PC-3 (cell line): ENCODE measurements around the gene KCNIP4. TPM values are rescaled to one million over a fixed set of nuclear protein-coding genes. Genes with fewer than 3 reads are reported as not detected.
A peak's percentile ranks its signal among the peaks of the same experiment; 100 is the strongest.

Source experiments
- ATAC-seq: fragments of 200-7000 bp; cut with Tn5 transposase; 2 replicates; pipeline ENCODE4 v1.9.1; 2020; ENCODE audit warnings: mild to moderate bottlenecking, moderate library complexity
- BruUV-seq: library from RNA; stranded (reverse); fragments of 400-500 nt; replicated peaks from 2 replicates; lab custom pipeline; 2021; lab: Mats Ljungman, UMichigan
- CTCF ChIA-PET: fragments of 300-600 bp; sonication (Branson Sonifier 250); formaldehyde crosslinking; loops from one replicate; lab custom pipeline; 2022; ENCODE audit warnings: antibody characterized with exemption; lab: Charles Lee
- POLR2A ChIA-PET: fragments of 300-600 bp; sonication (Branson Sonifier 250); formaldehyde crosslinking; loops from one replicate; lab custom pipeline; 2022; ENCODE audit warnings: antibody characterized with exemption; ENCODE audit not compliant: unreplicated experiment; lab: Charles Lee
- DNase-seq: peaks from one replicate; pipeline ENCODE4 v3.0.0-alpha.2; 2015
- H2AFZ ChIP-seq: fragments of 300-600 bp; sonication (generic); 2 replicates; pipeline ENCODE4 v1.6.0; 2016; ENCODE audit warnings: antibody characterized with exemption, low read length
- H3F3A ChIP-seq: fragments of 300-600 bp; sonication (generic); one replicate; pipeline ENCODE4 v1.6.0; 2017; ENCODE audit warnings: antibody characterized with exemption, low read length, control low read depth, mild to moderate bottlenecking; ENCODE audit not compliant: unreplicated experiment
- H3K27ac ChIP-seq: fragments of 300-600 bp; sonication (generic); 2 replicates; pipeline ENCODE4 v1.5.1; 2016; ENCODE audit warnings: mild to moderate bottlenecking, low read length
- H3K27me3 ChIP-seq: fragments of 300-600 bp; sonication (generic); 2 replicates; pipeline ENCODE4 v1.6.1; 2016; ENCODE audit warnings: low read length, mixed read lengths
- H3K36me3 ChIP-seq: fragments of 300-600 bp; sonication (generic); 2 replicates; pipeline ENCODE4 v1.6.1; 2016; ENCODE audit warnings: low read depth, mixed run types, low read length, mixed read lengths
- H3K4me1 ChIP-seq: fragments of 300-600 bp; sonication (generic); 2 replicates; pipeline ENCODE4 v1.5.1; 2016; ENCODE audit warnings: low read length; ENCODE audit not compliant: insufficient read depth
- H3K4me2 ChIP-seq: fragments of 300-600 bp; sonication (generic); 2 replicates; pipeline ENCODE4 v1.6.0; 2016; ENCODE audit warnings: low read length
- H3K4me3 ChIP-seq: fragments of 300-600 bp; sonication (generic); 2 replicates; pipeline ENCODE4 v1.5.1; 2016; ENCODE audit warnings: mild to moderate bottlenecking, low read length, mixed read lengths
- H3K79me2 ChIP-seq: fragments of 300-600 bp; sonication (generic); 2 replicates; pipeline ENCODE4 v1.6.1; 2017; ENCODE audit warnings: low read length, mixed read lengths
- H3K9ac ChIP-seq: fragments of 300-600 bp; sonication (generic); 2 replicates; pipeline ENCODE4 v1.6.0; 2016; ENCODE audit warnings: mild to moderate bottlenecking, low read length
- H3K9me2 ChIP-seq: fragments of 300-600 bp; sonication (generic); replicated peaks from 2 replicates; pipeline ENCODE4 v1.6.1; 2016; ENCODE audit warnings: mixed run types, low read length, mixed read lengths
- H3K9me3 ChIP-seq: fragments of 300-600 bp; sonication (generic); 2 replicates; pipeline ENCODE4 v1.6.1; 2016; ENCODE audit warnings: low read length, mixed read lengths
- H4K20me1 ChIP-seq: fragments of 300-600 bp; sonication (generic); 2 replicates; pipeline ENCODE4 v1.6.1; 2016; ENCODE audit warnings: low read length, mixed read lengths
- CTCF ChIP-seq: fragments of 300-600 bp; sonication (generic); conservative IDR thresholded peaks from 2 replicates; pipeline ENCODE4 v1.5.1; 2017; ENCODE audit warnings: antibody characterized with exemption, low read depth, mild to moderate bottlenecking, low read length
- EZH2 ChIP-seq: fragments of 300-600 bp; sonication (generic); IDR thresholded peaks from one replicate; pipeline ENCODE4 v1.6.1; 2017; ENCODE audit warnings: antibody characterized with exemption, mild to moderate bottlenecking, low read length; ENCODE audit not compliant: unreplicated experiment
- EZH2phosphoT487 ChIP-seq: fragments of 300-600 bp; sonication (generic); IDR thresholded peaks from 2 replicates; pipeline ENCODE4 v1.6.1; 2018; ENCODE audit warnings: mild to moderate bottlenecking, antibody characterized with exemption, low read length, borderline replicate concordance
- intact Hi-C: fragments of 100-400 bp; cut with micrococcal nuclease; formaldehyde crosslinking; loops from 2 replicates; pipeline ENCODE4 v1.9.0; 2023
- total RNA-seq: library from RNA; depleted of rRNA; stranded (reverse); fragments of >200 nt; gene quantifications from 2 replicates; pipeline ENCODE4 v1.2.3, GENCODE V29; 2014

The KCNIP4 gene
- total RNA-seq, 1 experiment from 2014 or later: not detected

- DNase-seq (peak; percentile 26), ATAC-seq (no peak)
- Histone ChIP-seq H3K4me2 (no peak overlapping the region), H3K27ac (no peak overlapping the region), H2AFZ (no peak overlapping the region), H3K9me2 (no peaks in the 10 kb centered on the region), H3K9me3 (no peaks in the 10 kb centered on the region), H3K9ac (no peak overlapping the region), H3K36me3 (no peaks in the 10 kb centered on the region), H4K20me1 (no peaks in the 10 kb centered on the region), H3K4me1 (no peaks in the 10 kb centered on the region; the same call in 1 of the 2 replicates), H3K4me3 (no peak overlapping the region), H3K79me2 (no peaks in the 10 kb centered on the region), H3F3A (no peaks in the 10 kb centered on the region), H3K27me3 (peaks cover 4% of the 10 kb centered on the region; the same call in 1 of the 2 replicates)
- CTCF ChIA-PET: no interaction called here
- TF ChIP-seq CTCF (no peak), EZH2 (no peak), EZH2phosphoT487 (no peak)
- BruUV-seq: no TSS peak
- intact Hi-C loops: loop anchor here (5.0 to 10.0 kb wide), 2 partner anchors 283 to 680 kb away; no protein-coding TSS in a partner anchor
- POLR2A ChIA-PET: no interaction called here
These were observed 481.0 kb downstream of the KCNIP4 start for GRCh38 chr4:21467551-21467950.

GRCh38 chr4:21457086-21457840 lies 491.3 kb downstream of the KCNIP4 start:
- DNase-seq (no peak), ATAC-seq (no peak)
- H3K4me3 ChIP-seq: no peak overlapping the region
- CTCF ChIA-PET: no interaction called here
- TF ChIP-seq EZH2 (no peak), CTCF (no peak), EZH2phosphoT487 (no peak)
- no peak overlapping the region for H3K4me2 ChIP-seq
- POLR2A ChIA-PET: no interaction called here
- no peaks in the 10 kb centered on the region for H3K36me3 ChIP-seq
- intact Hi-C loops: no loop called here
- no peaks in the 10 kb centered on the region for H3K9me3 ChIP-seq
- H3K79me2 ChIP-seq: no peaks in the 10 kb centered on the region
- no peaks in the 10 kb centered on the region for H3K9me2 ChIP-seq
- H2AFZ ChIP-seq: no peak overlapping the region
- H4K20me1 ChIP-seq: no peaks in the 10 kb centered on the region
- peaks cover 6% of the 10 kb centered on the region; the same call in 1 of the 2 replicates for H3K27me3 ChIP-seq
- no TSS peak for BruUV-seq
- H3K4me1 ChIP-seq: no peaks in the 10 kb centered on the region
- H3F3A ChIP-seq: no peaks in the 10 kb centered on the region
- H3K9ac ChIP-seq: no peak overlapping the region
- H3K27ac ChIP-seq: no peak overlapping the region

- Histone ChIP-seq H3K4me1 (no peaks in the 10 kb centered on the region), H2AFZ (no peak overlapping the region), H3K4me2 (no peak overlapping the region), H3K27me3 (peaks cover 6% of the 10 kb centered on the region; the same call in 1 of the 2 replicates), H3K27ac (no peak overlapping the region), H3F3A (no peaks in the 10 kb centered on the region), H3K9me2 (no peaks in the 10 kb centered on the region), H4K20me1 (no peaks in the 10 kb centered on the region), H3K79me2 (no peaks in the 10 kb centered on the region), H3K4me3 (no peak overlapping the region), H3K36me3 (no peaks in the 10 kb centered on the region), H3K9me3 (no peaks in the 10 kb centered on the region), H3K9ac (no peak overlapping the region)
- TF ChIP-seq EZH2 (no peak), CTCF (no peak), EZH2phosphoT487 (no peak)
- CTCF ChIA-PET: no interaction called here
- BruUV-seq: no TSS peak
- POLR2A ChIA-PET: no interaction called here
- ATAC-seq (no peak), DNase-seq (no peak)
- intact Hi-C loops: no loop called here
These were observed 493.7 kb downstream of the KCNIP4 start for GRCh38 chr4:21454831-21455230.
